Erythroblast (primary cell): ENCODE measurements around the gene EXOC2.

ENCODE experiments used
- DNase-seq, 2 experiments: peaks; one replicate each; lab custom pipeline; 2025; lab: John Stamatoyannopoulos, UW
- GATA1 ChIP-seq: IDR thresholded peaks from 2 replicates; pipeline ENCODE4 v1.6.1; 2011; ENCODE audit warnings: low read depth, mild to moderate bottlenecking, control low read depth, low read length, moderate library complexity
- POLR2A ChIP-seq: IDR thresholded peaks from 2 replicates; pipeline ENCODE4 v1.6.1; 2011; ENCODE audit warnings: mild to moderate bottlenecking, low read length

The EXOC2 gene

DNA sequence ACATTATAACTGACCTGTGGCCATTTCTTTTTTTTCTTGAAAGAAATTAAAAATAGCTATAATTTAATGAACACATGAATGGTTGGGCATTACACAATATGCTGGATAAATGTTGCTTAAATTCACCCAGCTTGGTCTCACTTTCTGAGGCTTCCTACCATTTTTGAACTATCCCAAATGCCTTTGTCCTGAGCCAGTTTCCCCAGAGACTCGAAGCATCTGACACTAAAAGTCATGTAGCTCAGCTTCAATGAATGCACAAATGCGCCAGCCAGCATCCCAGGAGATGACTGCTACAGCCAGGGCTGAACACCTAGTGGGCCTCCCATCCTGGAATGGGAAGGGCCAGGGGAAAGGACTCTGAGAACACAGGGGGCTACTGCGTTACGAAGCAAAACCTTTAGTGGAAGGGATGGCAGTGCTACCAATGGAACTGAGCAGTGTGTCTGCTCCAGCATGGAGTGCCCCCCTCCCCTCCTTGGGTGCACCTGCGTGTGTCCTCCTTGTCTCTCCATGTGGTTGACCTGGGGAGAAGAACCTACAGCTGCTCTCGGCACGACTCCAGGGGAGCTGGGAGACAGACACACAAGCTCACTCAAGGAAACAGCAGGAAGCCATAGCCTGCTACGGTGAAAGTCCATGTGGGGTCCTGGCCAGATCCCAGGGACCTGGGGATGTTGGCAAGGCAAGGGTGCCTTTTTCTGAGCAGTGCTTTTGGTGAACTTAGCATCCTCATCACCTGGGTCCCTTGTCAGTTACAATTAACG, 240.5 kb downstream of the EXOC2 start:
- DNase-seq: no peak
- TF ChIP-seq GATA1 (no peak), POLR2A (no peak)

DNA sequence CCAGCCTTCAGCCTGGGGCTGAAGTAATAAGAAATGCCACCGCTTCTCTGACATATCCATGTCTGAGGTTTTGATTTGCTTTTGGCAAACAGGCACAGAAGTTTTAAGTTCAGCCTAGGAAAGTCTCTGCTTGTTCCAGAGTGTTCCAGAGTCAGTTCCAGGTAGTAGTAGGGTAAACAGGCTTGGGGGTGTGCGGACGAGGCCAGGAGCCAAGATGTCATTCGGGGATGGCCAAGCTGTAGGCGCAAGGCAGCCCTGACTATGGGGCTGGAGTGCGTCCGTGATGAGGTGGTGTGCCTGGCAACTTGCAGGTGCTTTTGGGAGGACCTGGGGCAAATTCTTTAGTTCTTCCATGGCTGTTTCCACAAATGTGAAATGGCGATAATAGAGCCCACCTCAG, 241.1 kb downstream of the EXOC2 start:
- TF ChIP-seq POLR2A (no peak), GATA1 (no peak)
- DNase-seq: no peak

DNA sequence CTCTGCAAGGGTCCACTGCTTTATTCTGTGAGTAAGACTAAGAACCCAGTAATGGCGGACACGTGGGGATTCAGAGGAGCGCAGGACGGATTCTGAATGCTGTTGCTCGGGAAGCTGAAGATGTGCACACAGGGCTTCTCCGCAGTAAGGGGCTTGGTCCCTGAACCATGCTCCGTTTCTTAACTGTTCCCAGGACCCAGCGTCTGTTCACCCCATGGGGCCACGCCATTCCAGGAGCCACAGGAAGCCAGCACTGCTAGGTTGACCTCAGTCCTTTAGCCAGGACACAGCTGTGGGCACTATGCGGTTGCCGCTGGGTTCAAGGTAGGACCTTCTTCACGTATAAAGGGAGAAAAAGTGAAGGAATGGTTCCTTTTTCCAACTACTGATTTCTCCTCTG, 241.6 kb downstream of the EXOC2 start:
- no peak for TF ChIP-seq GATA1
- no peak for TF ChIP-seq POLR2A
- no peak for DNase-seq

DNA sequence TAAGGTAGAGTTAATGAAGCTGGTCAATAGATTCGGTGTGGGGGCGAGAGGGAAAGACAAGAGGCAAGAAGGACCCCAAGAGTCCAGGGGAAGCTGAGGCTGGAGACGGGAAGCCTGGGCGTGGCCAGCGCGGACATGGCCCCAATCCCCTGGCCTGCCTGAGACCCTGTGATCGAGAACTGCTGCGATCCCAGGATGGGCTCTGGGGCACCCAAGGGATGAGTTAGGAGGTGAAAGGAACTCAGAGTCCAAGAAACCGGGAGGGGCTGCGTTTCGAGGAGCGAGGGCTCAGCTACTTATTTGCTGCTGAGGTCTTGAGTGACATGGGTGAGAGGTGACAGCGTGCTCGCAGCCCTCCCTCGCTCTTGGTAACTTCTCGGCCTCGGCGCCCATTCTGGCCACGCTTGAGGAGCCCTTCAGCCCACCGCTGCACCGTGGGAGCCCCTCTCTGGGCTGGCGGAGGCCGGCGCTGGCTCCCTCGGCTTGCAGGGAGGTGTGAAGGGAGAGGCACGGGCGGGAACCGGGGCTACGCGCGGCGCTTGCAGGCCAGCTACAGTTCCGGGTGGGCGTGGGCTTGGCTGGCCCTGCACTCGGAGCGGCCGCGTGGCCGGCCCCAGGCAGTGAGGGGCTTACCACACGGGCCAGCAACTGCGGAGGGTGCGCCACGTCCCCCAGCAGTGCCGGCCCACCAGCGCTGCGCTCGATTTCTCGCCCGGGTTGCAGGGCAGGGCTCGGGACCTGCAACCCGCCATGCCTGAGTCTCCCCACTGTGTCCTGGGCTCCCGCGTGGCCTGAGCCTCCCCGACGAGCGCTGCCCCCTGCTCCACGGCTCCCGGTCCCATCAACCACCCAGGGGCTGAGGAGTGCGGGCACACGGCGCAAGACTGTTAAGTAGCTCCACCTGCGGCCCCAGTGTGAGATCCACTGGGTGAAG, 243.2 kb downstream of the EXOC2 start:
- DNase-seq: no peak
- TF ChIP-seq GATA1 (no peak), POLR2A (no peak)

DNA sequence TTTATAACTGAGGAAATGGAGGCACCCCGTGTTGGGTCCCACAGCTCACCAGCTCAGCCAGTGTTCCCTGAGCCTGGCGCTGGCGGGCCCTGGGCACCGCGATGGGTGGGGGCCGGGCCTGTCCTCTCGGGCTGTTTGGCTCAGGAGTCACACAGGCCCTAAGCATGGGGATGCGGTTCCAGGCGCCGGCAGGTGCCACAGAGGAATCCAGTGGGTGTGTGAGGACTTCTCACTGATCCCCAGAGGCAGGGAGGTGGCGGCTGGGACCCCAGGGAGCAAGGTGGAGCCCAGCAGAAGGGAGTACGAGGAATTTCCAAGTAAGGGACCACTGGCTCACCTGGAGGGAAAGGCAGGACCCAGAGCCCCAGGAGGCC, 243.9 kb downstream of the EXOC2 start:
- TF ChIP-seq GATA1 (no peak), POLR2A (no peak)
- no peak for DNase-seq

DNA sequence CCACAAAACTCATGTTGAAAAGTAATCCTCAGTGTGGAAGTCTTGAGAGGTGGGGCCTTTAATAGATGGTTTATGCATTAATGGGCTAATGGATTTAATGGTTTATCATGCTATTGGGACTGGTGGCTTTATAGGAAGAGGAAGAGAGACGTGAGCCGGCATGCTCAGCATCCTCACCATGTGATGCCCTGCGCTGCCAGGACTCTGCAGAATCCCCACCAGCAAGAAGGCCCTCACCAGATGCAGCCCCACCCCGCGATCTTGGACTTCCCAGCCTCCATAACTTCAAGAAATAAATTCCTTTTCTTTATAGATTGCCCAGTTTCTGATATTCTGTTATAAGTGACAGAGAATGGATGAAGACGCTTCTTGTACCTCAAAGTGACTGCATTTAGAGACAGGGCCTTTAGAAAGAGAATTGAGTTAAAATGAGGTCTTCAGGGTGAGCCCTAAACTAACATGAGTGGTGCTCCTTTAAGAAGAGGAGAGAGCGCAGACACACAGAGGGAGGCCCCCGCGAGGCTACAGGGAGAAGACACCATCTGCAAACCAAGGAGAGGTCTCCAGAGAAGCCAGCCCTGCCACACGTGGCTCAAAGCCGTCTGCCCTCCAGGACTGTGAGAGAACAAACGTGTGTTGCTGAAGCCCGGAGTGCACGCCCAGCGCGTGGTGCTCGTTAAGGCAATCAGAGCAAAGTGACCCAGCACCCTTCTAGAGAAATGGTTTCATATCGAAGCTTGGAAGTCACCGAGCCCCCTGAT, 244.5 kb downstream of the EXOC2 start:
- no peak for DNase-seq

DNA sequence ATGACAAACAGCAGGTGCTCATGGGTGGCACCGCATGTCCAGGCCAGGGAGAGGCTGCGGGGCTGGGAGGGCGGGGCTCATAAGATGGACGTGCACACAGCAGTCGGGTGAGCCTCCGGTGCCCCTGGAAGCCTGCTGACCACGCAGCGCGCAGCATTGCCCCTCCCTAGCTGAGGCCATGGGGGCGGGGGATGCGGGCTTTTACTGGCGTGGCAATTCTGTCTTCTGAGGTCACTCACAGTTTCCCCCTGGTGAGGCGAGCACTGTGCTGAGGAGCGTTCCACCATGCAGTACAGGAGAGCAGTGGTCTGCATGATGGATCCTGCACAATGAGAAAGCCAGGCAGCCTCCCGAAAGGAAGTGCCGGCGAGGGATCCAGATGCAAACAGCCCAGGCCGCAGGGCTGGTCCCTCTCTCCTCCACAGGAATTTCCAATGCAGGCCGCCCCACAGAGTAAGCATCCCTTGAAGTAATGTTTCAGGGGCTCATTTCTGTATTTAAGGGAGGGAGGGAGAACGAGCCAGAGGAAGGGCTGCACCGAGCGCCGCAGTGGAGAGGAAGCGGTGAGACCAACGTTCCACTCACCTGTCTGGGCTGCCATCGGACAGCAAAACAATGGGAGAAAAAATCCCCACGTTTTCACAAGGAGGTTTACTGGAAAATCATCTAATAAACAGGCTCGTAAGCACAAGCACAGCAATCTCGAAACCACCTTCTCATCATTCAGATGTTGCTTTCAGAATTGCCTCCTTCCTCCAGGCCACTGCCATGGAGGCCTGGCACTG, 245.4 kb downstream of the EXOC2 start:
- TF ChIP-seq GATA1 (no peak), POLR2A (no peak)

More for the DNA sequence above, 244.5 kb downstream of the EXOC2 start:
- no peak for TF ChIP-seq GATA1

DNA sequence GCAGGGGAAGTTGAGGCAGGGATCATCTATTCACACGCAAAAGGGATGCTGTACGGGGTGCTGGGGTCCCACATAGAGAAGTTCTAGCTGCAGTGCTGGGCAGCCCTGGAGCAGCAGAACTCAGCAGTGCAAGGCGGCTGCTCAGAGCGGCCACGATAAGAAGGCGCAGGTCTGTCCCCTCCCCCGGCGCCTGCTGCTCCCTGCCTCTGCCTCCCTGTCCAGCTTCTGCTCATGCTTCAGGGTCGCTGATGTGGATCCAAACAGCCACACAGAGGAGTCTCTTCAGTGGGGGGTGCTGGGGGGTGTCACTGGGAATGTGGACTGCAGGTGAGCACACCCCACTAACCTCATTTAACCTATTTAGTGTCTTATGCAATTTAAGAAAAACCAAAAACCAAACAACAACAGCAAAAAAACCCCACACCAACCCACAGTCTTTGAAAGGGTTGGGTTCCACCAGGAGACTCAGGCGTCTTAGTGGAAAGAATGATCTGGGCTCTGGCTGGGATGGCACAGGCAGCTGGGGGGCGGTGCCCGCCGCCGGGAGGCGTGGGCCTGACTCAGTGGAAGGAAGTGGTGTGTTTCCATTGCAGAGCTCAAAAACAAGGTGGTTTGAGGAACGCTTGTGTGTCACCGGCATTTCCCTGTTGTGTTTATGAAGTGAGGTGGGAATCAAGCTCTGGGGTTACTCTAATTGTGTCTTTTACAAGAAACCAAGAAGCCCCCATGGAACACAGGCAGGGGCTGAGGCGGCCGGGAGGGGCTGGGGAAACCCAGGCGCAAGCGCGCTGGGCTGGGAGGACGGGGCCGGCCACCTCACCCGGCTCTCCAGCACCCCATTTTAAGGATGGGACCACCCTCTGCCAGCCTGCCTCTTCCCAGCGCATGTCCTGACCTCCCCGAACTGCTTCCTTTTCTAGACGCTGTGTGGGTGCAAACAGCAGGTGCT, 246.2 kb downstream of the EXOC2 start:
- no peak for DNase-seq
- TF ChIP-seq GATA1: no peak
- TF ChIP-seq POLR2A: no peak

More for the DNA sequence above, 245.4 kb downstream of the EXOC2 start:
- no peak for DNase-seq

DNA sequence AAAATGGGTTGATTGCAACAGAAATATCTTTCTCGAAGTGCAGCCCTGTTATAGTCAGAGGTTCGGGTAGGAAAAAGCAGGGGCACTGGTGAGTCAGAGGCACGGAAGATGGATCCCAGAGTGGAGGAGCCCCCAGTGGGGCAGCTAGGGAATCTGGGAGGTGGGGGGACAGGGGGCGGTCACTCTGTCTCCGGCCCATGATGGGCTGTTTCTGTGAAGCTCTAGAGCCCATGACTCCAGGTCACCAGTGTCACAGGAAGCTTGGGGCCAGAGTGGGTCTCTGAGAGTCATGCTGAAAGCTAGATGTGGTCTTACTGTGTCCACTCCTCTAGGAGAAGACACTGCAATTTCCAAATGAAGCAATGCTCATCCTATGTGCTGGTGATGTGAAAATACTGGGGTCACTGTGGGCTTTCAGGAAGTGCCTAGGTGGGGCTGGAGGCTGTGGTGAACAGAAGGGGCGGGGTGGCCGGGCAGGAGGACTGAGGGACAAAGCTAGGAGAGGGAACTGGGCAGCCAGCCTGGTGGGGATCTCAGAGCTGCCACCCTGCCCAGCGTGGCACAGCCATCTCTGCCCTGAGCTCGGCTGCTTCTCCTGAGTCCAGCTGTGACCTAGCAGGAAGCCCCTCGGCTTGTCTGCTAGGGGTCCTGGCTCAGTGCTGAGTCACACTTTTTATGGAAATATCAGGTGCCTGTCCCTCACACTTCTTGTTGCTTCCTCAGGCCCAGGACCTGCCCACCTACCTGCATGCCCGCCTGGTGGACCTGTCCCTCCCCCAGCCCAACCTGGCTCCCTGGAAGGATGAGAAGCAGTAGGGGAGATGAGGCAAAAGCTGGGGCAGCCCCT, 247.1 kb downstream of the EXOC2 start:
- TF ChIP-seq GATA1 (no peak), POLR2A (no peak)

DNA sequence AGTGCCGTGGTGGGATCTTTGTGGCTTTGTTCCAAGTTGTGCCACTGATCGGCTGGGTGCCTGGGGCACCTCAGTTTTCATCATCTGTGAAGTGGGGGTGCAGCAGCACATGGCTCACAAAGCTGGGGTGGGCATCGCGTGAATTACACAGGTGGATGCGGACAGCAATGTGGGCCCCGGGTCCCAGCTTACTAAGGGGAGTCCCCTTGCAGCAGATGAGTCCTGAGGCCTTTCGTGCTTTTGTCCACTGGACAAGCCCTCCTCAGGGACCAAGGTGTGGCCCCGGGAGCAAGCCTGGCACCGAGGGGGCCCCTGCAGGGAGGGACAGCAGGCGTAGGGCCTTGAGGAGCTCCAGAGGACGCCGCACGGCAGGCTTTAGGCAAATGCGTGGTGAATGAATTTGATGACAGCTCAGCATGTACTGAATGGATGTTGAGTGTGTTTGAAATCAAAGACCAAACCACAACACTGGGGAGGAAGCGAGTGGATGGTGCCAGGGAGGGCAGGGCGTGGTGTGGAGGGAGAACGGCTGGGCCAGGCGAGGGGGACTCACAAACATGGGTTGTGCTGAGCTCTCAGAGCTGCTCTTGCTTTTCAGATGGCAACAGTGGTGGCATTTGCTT, 248.2 kb downstream of the EXOC2 start:
- no peak for DNase-seq
- no peak for TF ChIP-seq POLR2A
- no peak for TF ChIP-seq GATA1

More for the DNA sequence above, 247.1 kb downstream of the EXOC2 start:
- DNase-seq: no peak
